Raji (cell line): Measurements from ENCODE around the gene APAF1.

Source experiments
- POLR2A ChIP-seq: IDR thresholded peaks from 2 replicates; pipeline ENCODE4 v1.6.1; 2011; ENCODE audit warnings: low read depth, low read length, control low read depth; ENCODE audit not compliant: insufficient read depth

The APAF1 gene

DNA sequence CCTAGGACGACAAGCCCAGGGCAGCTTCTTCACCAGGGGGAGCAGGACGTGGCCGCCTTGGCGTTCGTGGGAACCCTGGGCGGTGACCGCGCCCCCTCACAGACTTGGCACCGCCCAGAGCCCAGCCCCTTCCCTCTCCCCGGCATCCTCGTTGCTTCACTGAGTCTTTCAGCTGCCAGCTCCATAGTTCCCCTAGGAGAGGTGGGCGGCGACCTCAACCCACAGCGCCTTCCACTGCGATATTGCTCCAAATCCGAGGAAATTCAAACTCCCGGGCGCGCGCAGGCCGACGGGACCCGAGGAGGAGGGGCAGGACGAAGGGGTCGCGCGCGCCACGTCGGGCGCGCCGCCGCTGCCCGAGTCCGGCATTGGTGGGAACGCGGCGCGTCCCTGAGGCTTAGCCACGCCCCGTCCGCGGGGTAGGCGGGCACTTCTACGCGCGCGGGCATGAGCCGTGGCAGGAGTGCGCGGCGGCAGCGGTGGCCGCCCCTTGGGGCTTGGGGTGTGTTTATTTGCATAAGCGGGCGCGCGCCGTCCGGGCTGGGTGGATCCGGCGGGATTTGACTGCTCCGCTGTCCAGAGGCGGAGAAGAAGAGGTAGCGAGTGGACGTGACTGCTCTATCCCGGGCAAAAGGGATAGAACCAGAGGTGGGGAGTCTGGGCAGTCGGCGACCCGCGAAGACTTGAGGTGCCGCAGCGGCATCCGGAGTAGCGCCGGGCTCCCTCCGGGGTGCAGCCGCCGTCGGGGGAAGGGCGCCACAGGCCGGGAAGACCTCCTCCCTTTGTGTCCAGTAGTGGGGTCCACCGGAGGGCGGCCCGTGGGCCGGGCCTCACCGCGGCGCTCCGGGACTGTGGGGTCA, at the start of gene APAF1, which contains the start of gene IKBIP:
TSS of gene APAF1 (plus strand) at position 579 of the 860 bp plus-strand sequence. CDS start 3,070 bp downstream, outside the sequence.
TSS of gene IKBIP (minus strand) at position 77 of the 860 bp plus-strand sequence. CDS start 87 bp downstream, outside the sequence.
- TF ChIP-seq POLR2A, result peak; percentile 61

DNA sequence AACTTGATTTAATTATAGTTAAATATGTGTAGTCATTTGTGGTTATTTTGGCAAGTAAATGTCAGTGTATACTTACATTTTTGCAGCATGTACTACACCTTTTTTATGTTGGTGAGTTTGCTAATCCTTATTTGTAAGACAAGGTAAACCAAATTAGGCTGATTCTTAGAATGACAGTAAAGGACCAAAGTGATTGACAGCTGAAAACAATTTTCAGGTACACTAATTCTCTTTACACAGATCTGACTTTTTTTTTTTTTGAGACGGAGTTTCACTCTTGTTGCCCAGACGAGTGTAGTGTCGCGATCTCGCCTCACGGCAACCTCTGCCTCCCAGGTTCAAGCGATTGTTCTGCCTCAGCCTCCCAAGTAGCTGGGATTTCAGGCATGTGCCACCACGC, 43.2 kb upstream of the APAF1 start:
- TF ChIP-seq POLR2A, result no peak

DNA sequence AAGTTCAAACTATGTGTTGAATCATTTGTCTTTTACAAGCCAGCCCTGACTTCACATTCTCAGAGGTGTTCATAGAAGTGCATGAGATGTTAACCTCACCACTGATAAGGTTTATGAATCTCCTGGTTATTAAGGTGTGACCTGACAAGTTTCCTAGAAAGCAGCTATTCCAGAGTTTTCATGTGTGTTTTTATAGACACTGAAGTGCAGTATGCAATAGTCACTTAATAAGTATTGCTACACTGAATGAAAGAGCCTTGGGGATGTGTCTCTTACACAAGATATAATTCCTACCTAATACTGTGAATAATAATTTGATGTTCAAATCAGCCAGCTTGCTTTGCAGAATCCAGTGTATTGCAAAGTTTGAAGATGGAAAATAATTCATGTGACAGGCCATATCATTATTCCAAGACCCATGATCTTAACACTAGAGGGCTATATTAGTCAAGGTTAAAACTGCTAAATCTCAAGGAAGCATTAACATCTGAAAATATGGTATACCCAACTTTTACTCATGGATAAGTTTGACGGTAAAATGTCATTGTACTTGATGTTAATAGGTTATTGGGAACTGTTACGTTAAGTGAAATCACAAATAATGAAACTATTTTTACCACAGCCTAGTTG, 38.6 kb upstream of the APAF1 start:
- TF ChIP-seq POLR2A, result no peak

DNA sequence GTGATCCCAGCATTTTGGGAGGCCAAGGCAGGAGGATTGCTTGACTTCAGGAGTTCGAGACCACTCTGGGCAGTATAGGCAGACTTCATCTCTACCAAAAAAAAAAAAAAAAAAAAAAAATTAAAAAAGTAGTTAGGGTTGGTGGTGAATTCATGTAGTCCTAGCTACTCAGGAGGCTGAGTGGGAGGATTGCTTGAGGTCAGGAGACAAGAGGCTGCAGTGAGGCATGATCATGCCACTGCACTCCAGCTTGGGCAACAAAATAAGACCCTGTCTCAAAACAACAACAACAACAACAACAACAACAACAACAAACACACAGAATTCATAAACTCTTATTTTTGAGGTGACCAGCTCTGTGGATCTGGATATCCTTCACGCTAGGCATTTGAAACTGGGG, 34.5 kb upstream of the APAF1 start:
- no peak for TF ChIP-seq POLR2A

- 0 out of 2 replicates have a peak, but pooled peaks have one; percentile 20 for TF ChIP-seq POLR2A
Observed at GRCh38 chr12:98612696-98613334, 32.3 kb upstream of the APAF1 start.

DNA sequence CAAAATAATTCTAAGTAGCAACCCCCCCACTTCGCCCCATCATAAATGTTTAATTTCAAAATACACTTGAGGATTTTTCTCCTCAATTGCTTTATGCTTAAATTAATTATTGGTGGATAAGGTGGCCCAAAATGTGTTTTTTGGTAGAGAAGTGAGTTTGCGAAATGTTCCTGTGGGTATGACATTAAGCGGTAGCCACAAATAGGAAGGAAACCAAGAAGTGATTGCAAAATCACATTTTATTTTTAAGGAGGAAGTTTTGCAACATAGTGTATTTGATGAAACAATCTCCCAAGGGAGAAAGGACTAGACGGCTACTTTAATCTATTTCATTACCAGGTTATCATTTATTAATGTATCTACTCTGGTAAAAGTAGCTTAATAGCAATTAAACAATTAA, 26.1 kb upstream of the APAF1 start:
- TF ChIP-seq POLR2A, result no peak

- TF ChIP-seq POLR2A, result no peak
Observed at GRCh38 chr12:98635657-98636323, 9.3 kb upstream of the APAF1 start.

- TF ChIP-seq POLR2A, result no peak
Observed at GRCh38 chr12:98637068-98637467, 8.0 kb upstream of the APAF1 start.

DNA sequence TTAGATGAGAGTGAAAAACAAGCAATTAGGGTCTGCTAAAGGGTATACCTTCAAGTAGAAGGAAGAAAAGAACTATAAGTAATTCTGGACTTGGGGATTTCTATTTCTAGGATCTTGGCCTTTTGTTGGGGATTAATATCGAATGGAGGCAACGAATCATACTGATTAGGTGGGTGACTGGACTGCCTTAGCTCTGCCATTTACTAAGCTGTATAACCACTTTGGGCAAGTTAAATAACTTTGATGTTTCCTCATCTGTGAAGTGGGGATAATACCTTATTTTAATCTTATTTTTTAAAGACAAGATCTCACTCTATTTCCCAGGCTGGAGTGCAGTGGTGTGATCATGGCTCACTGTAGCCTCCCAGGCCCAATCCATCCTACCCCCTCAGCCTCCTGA, 7.1 kb upstream of the APAF1 start:
- TF ChIP-seq POLR2A, result no peak

DNA sequence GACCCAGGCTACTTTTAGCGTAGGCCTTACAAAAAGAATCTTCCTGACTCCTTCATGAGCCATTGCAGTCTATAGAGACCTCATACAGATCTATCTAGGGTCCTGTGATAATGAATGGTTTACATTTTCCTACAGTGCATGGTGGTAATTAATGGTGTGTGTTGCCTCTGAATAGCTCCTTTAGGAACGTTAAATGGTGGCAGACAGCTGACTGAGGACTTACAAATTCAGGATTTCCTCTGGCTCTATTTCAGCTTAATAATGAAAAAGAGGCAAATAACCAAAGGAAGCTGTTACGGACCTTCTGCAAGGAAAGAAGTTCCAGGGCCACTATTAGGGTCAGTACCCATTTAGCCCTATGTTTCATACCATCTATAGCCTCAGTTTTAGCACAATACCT, 5.6 kb upstream of the APAF1 start:
- TF ChIP-seq POLR2A, result no peak

DNA sequence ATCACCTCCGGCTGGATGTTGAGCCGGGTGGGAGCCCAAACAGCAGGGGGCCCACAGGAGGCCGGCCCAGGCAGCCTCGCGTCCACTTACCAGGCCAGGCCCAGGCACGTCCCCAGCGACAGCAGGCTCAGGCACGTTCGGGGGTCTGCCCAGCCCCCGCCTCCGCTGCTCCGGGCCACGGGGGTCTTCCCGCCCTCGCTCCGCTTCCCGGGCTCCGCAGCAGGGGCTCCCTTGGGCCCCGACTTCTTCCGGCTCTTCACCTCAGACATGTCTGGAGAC, 718 bp upstream of the APAF1 start:
- TF ChIP-seq POLR2A, result no peak; the same call in 1 of the 2 replicates

DNA sequence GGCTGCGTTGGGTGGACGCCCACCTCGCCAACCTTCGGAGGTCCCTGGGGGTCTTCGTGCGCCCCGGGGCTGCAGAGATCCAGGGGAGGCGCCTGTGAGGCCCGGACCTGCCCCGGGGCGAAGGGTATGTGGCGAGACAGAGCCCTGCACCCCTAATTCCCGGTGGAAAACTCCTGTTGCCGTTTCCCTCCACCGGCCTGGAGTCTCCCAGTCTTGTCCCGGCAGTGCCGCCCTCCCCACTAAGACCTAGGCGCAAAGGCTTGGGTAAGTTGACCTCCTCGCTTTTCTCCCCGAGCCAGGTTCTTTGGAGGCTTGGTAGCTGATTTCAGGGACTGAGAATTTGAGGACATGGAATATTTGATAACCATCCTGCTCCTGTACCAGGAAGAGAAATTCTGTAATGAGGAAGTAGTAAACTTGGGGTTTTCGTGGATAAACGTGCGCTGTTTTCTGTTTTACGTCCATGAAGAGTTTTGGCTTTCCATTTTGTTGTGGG, 530 bp downstream of the APAF1 start:
- TF ChIP-seq POLR2A, result no peak

GRCh38 chr12:98646294-98647090, 1.4 kb downstream of the APAF1 start:
- no peak for TF ChIP-seq POLR2A

GRCh38 chr12:98651328-98651727, 6.2 kb downstream of the APAF1 start:
- no peak for TF ChIP-seq POLR2A
